Camera-type eye (tissue), 1 donor: ENCODE results near the gene ZNF736. TPM values are rescaled to one million over a fixed set of nuclear protein-coding genes. Genes with fewer than 3 reads are reported as not detected.

Experiments
- total RNA-seq: library from RNA; depleted of rRNA; stranded (reverse); fragments of >200 nt; gene quantifications from one replicate; pipeline ENCODE4 v1.2.3, GENCODE V29; 2014

Gene ZNF736
- 66.8 TPM for total RNA-seq

GRCh38 chr7:64313740-64314491 is at the start of gene ZNF736:
Gene ZNF736, plus strand, starts transcription at chr7:64313961. Its CDS starts 190 bp downstream, at chr7:64314151.

Other genes starting within 250 kb of the ZNF736 start
- gene ZNF735, start 106.8 kb upstream of the ZNF736 start, total RNA-seq = not detected
- gene ZNF679, start 85.5 kb upstream of the ZNF736 start, total RNA-seq = not detected
- 48.2 TPM for gene ZNF680, start 249.1 kb downstream of the ZNF736 start, total RNA-seq